Fibroblast of skin of left quadriceps (primary cell): ENCODE data around the gene MAG.

Experiments
- DNase-seq, 2 experiments: peaks; one replicate each; pipeline ENCODE4 v3.0.0-alpha.2; 2013; ENCODE audit warnings: low read depth in 2 of 2

MAG gene

GRCh38 chr19:35291916-35292315 is at the start of gene MAG:
MAG (plus strand) TSS chr19:35292161; CDS start chr19:35295409, 3,248 bp downstream.
- DNase-seq = no peak

- no peak for DNase-seq
Observed at GRCh38 chr19:35246466-35247092, 45.4 kb upstream of the MAG start.

- no peak for DNase-seq
Observed at GRCh38 chr19:35247526-35248309, 44.2 kb upstream of the MAG start.

- DNase-seq = no peak
Observed at GRCh38 chr19:35248310-35249145, 43.4 kb upstream of the MAG start, which contains the start of gene LSR. LSR (plus strand) TSS chr19:35249002; CDS start chr19:35249023, 21 bp downstream.

- DNase-seq = no peak
Observed at GRCh38 chr19:35249146-35249847, 42.7 kb upstream of the MAG start.

GRCh38 chr19:35249848-35250711 is 41.9 kb upstream of the MAG start:
- no peak for DNase-seq

- no peak for DNase-seq
Observed at GRCh38 chr19:35251456-35251855, 40.5 kb upstream of the MAG start.

- DNase-seq = no peak
Observed at GRCh38 chr19:35253316-35254286, 38.4 kb upstream of the MAG start.

- DNase-seq = no peak
Observed at GRCh38 chr19:35254341-35255297, 37.3 kb upstream of the MAG start.

- no peak for DNase-seq
Observed at GRCh38 chr19:35256566-35256965, 35.4 kb upstream of the MAG start.

GRCh38 chr19:35257113-35257461 is 34.9 kb upstream of the MAG start:
- no peak for DNase-seq

GRCh38 chr19:35260694-35261304 is 31.2 kb upstream of the MAG start:
- no peak for DNase-seq

GRCh38 chr19:35261356-35262100 is 30.4 kb upstream of the MAG start:
- DNase-seq = no peak

- no peak for DNase-seq
Observed at GRCh38 chr19:35262101-35262761, 29.7 kb upstream of the MAG start.

GRCh38 chr19:35264268-35265125 is 27.5 kb upstream of the MAG start:
- no peak for DNase-seq
